B cell (primary cell): Measurements from ENCODE around the gene CDK12. TPM values are rescaled to one million over a fixed set of nuclear protein-coding genes. Genes with fewer than 3 reads are reported as not detected.

Experiments
- ATAC-seq: fragments of 200-7000 bp; cut with Tn5 transposase; one replicate; pipeline ENCODE4 v1.10.0; 2021; ENCODE audit warnings: low read depth, mild to moderate bottlenecking, moderate number of reproducible peaks, moderate library complexity
- CTCF ChIA-PET: fragments of 350-600 bp; sonication (Branson Sonifier 250); formaldehyde crosslinking; loops from one replicate; lab custom pipeline; 2021; ENCODE audit warnings: antibody characterized with exemption, inconsistent platforms; lab: Charles Lee
- POLR2A ChIA-PET: fragments of 350-600 bp; sonication (Branson Sonifier 250); formaldehyde crosslinking; loops from one replicate; lab custom pipeline; 2021; ENCODE audit warnings: antibody characterized with exemption; lab: Charles Lee
- DNase-seq: peaks from one replicate; pipeline ENCODE4 v3.0.0; 2013
- H2AFZ ChIP-seq: 2 replicates; pipeline ENCODE4 v1.6.1; 2012; ENCODE audit warnings: mild to moderate bottlenecking, low read depth, low read length; ENCODE audit not compliant: insufficient read depth, poor library complexity, severe bottlenecking
- H3K27ac ChIP-seq, 2 donors: 1 replicate in 1 of 2; 2 replicates in 1 of 2; pipeline ENCODE4 v1.5.1; 2012 to 2013; ENCODE audit warnings: low read length in 2 of 2, mild to moderate bottlenecking in 2 of 2, moderate library complexity in 1 of 2
- H3K27me3 ChIP-seq, 4 experiments: fragments of 200-600 bp in 1 of 4; sonication (generic) in 1 of 4; replicated peaks in 1 of 4; 1 replicate in 2 of 4; 2 replicates in 2 of 4; pipeline versions ENCODE4 v1.6.1 to v1.7.0; 2013 to 2016; ENCODE audit warnings: low read length in 3 of 4, mild to moderate bottlenecking in 2 of 4, mixed read lengths in 1 of 4, moderate library complexity in 1 of 4; ENCODE audit not compliant: insufficient read depth in 4 of 4, control insufficient read depth in 3 of 4; ENCODE audit errors: control extremely low read depth in 1 of 4
- H3K36me3 ChIP-seq, 2 experiments: replicated peaks in 1 of 2; 1 replicate in 1 of 2; 2 replicates in 1 of 2; pipeline versions ENCODE4 v1.6.1 to v1.7.1; 2013; ENCODE audit warnings: low read length in 1 of 2; ENCODE audit not compliant: insufficient read depth in 2 of 2, control insufficient read depth in 1 of 2; ENCODE audit errors: control extremely low read depth in 1 of 2, extremely low read depth in 1 of 2
- H3K4me1 ChIP-seq, 2 donors: fragments of 200-600 bp in 1 of 2; sonication (generic) in 1 of 2; 1 replicate in 1 of 2; 2 replicates in 1 of 2; pipeline versions ENCODE4 v1.5.1 to v1.6.1; 2013 to 2017; ENCODE audit warnings: low read length in 2 of 2; ENCODE audit not compliant: control insufficient read depth in 2 of 2, insufficient read depth in 2 of 2
- H3K4me2 ChIP-seq: replicated peaks from 2 replicates; pipeline ENCODE3; 2012; ENCODE audit warnings: mild to moderate bottlenecking, low read depth, low read length; ENCODE audit not compliant: poor library complexity, severe bottlenecking
- H3K4me3 ChIP-seq, 5 experiments: fragments of 200-600 bp in 1 of 5; sonication (generic) in 1 of 5; 1 replicate in 3 of 5; 2 replicates in 2 of 5; pipeline versions ENCODE4 v1.5.1 to v1.7.0; 2011 to 2016; ENCODE audit warnings: low read length in 4 of 5, mild to moderate bottlenecking in 4 of 5, low read depth in 2 of 5, control low read depth in 1 of 5, moderate library complexity in 1 of 5; ENCODE audit not compliant: insufficient read depth in 1 of 5; ENCODE audit errors: control extremely low read depth in 1 of 5, extremely low read depth in 1 of 5
- H3K79me2 ChIP-seq: fragments of 200-600 bp; sonication (generic); one replicate; pipeline ENCODE4 v1.6.0; 2016; ENCODE audit warnings: low read length; ENCODE audit not compliant: control insufficient read depth, insufficient read depth
- H3K9ac ChIP-seq: fragments of 200-600 bp; sonication (generic); 2 replicates; pipeline ENCODE4 v1.6.1; 2017; ENCODE audit warnings: mild to moderate bottlenecking, low read length, moderate library complexity
- H3K9me3 ChIP-seq, 3 donors: one replicate each; pipeline versions ENCODE4 v1.6.1 to v1.7.1; 2013; ENCODE audit warnings: low read length in 2 of 3; ENCODE audit not compliant: control insufficient read depth in 2 of 3, insufficient read depth in 1 of 3; ENCODE audit errors: control extremely low read depth in 1 of 3
- H4K20me1 ChIP-seq: 2 replicates; pipeline ENCODE4 v1.6.0; 2012; ENCODE audit warnings: mild to moderate bottlenecking, low read length; ENCODE audit not compliant: insufficient read depth, control insufficient read depth, poor library complexity, severe bottlenecking
- H3K27ac Mint-ChIP-seq: one replicate; pipeline ENCODE4 v1.8.0; 2021; ENCODE audit warnings: mixed read lengths
- H3K27me3 Mint-ChIP-seq: one replicate; pipeline ENCODE4 v1.8.0; 2021; ENCODE audit warnings: mixed read lengths
- H3K4me1 Mint-ChIP-seq: one replicate; pipeline ENCODE4 v1.8.0; 2021; ENCODE audit warnings: mixed read lengths
- H3K4me3 Mint-ChIP-seq: one replicate; pipeline ENCODE4 v1.8.0; 2021; ENCODE audit warnings: mixed read lengths
- H3K9me3 Mint-ChIP-seq: one replicate; pipeline ENCODE4 v1.8.0; 2022; ENCODE audit warnings: mixed read lengths; ENCODE audit not compliant: insufficient read depth
- CTCF ChIP-seq: fragments of 200-600 bp; IDR thresholded peaks from one replicate; pipeline ENCODE4 v1.8.0; 2022; ENCODE audit warnings: antibody characterized with exemption, mild to moderate bottlenecking
- EZH2 ChIP-seq: IDR thresholded peaks from 2 replicates; pipeline ENCODE4 v1.6.1; 2012; ENCODE audit warnings: borderline replicate concordance, low read depth, mild to moderate bottlenecking, moderate library complexity, low read length; ENCODE audit not compliant: insufficient read depth, poor library complexity, severe bottlenecking
- WGBS: methylation state at CpG from one replicate; pipeline ENCODE4 v1.1.5; 2013; ENCODE audit warnings: missing lambda C conversion rate; ENCODE audit not compliant: insufficient coverage; 5-methylcytosine and 5-hydroxymethylcytosine counted together
- intact Hi-C: fragments of 100-400 bp; cut with micrococcal nuclease; formaldehyde crosslinking; loops from one replicate; pipeline ENCODE4 v1.10.0; 2022
- polyA plus RNA-seq: library from polyadenylated mRNA; depleted of rRNA; stranded (reverse); fragments of >200 nt; gene quantifications from 2 replicates; pipeline ENCODE4 v1.2.3, GENCODE V29; 2012
- total RNA-seq, 2 donors: library from RNA; stranded (reverse); fragments of 120-200 nt in 1 of 2; gene quantifications; 1 replicate in 1 of 2; 2 replicates in 1 of 2; pipeline versions ENCODE4 v1.2.3 to v1.2.4, GENCODE V29; 2013 to 2022

The CDK12 gene
- total and polyA plus RNA-seq, 2 donors (not counting 1 experiment from before 2014, with no cell fraction given): 29.8 to 117 TPM

- Histone ChIP-seq H3K36me3 (peaks cover 1 to 16% of the 10 kb centered on the region in 2 experiments), H3K4me1 (peaks cover 3% of the 10 kb centered on the region in 2 donors), H3K27ac (no peak overlapping the region), H3K4me3 (no peak overlapping the region), H2AFZ (no peak overlapping the region), H3K79me2 (peaks cover 67% of the 10 kb centered on the region), H3K9ac (no peak overlapping the region), H3K4me2 (no peak overlapping the region), H3K9me3 (no peaks in the 10 kb centered on the region), H3K27me3 (no peaks in the 10 kb centered on the region), H4K20me1 (peaks cover 6% of the 10 kb centered on the region)
- Mint-ChIP-seq H3K4me3 (no peak overlapping the region), H3K27me3 (no peaks in the 10 kb centered on the region), H3K9me3 (no peaks in the 10 kb centered on the region), H3K4me1 (peaks cover 13% of the 10 kb centered on the region), H3K27ac (no peak overlapping the region)
- intact Hi-C loops: no loop called here
- DNase-seq: no peak
- no CpG with 5 or more reads among the region's 6 CpGs for WGBS
- no peak for TF ChIP-seq EZH2
- no peak for TF ChIP-seq CTCF
- ChIA-PET CTCF (no interaction called here), POLR2A (no interaction called here)
- no peak for ATAC-seq
Measured at GRCh38 chr17:39483506-39483905, 22.2 kb downstream of the CDK12 start.

- Mint-ChIP-seq H3K27me3 (no peaks in the 10 kb centered on the region), H3K27ac (no peak overlapping the region), H3K4me1 (peaks cover 13% of the 10 kb centered on the region), H3K9me3 (no peaks in the 10 kb centered on the region), H3K4me3 (no peak overlapping the region)
- Histone ChIP-seq H3K4me2 (no peak overlapping the region), H2AFZ (no peak overlapping the region), H3K79me2 (peaks cover 73% of the 10 kb centered on the region), H3K9ac (no peak overlapping the region), H4K20me1 (peaks cover 6% of the 10 kb centered on the region), H3K4me3 (no peak overlapping the region), H3K27me3 (no peaks in the 10 kb centered on the region), H3K4me1 (peaks cover 3% of the 10 kb centered on the region in 2 donors), H3K36me3 (peaks cover 1 to 12% of the 10 kb centered on the region in 2 experiments), H3K27ac (no peak overlapping the region), H3K9me3 (no peaks in the 10 kb centered on the region)
- intact Hi-C loops: no loop called here
- no peak for TF ChIP-seq CTCF
- TF ChIP-seq EZH2: no peak
- CTCF ChIA-PET: no interaction called here
- POLR2A ChIA-PET: no interaction called here
- ATAC-seq: no peak
- no peak for DNase-seq
- no CpG with 5 or more reads among the region's 2 CpGs for WGBS
Measured at GRCh38 chr17:39484178-39484577, 22.9 kb downstream of the CDK12 start.
